GM23338 (cell line): Measurements from ENCODE around the gene FSIP1. TPM values are rescaled to one million over a fixed set of nuclear protein-coding genes. Genes with fewer than 3 reads are reported as not detected.

Source experiments
- ATAC-seq: fragments of 200-7000 bp; cut with Tn5 transposase; 3 replicates; pipeline ENCODE4 v1.9.1; 2020
- DNase-seq: peaks from one replicate; pipeline ENCODE4 v3.0.0-alpha.2; 2015; ENCODE audit warnings: low spot score
- H2AFZ ChIP-seq: fragments of 200-600 bp; sonication (generic); 2 replicates; pipeline ENCODE4 v1.8.0; 2016; ENCODE audit warnings: antibody characterized with exemption, mild to moderate bottlenecking, moderate library complexity
- H3F3A ChIP-seq: fragments of 200-600 bp; sonication (generic); replicated peaks from 2 replicates; pipeline ENCODE4 v1.8.0; 2017; ENCODE audit warnings: antibody characterized with exemption, mixed run types, low read depth
- H3K27ac ChIP-seq: fragments of 200-600 bp; sonication (generic); 2 replicates; pipeline ENCODE4 v1.6.1; 2016; ENCODE audit warnings: low read depth
- H3K27me3 ChIP-seq: fragments of 200-600 bp; sonication (generic); 2 replicates; pipeline ENCODE4 v1.8.0; 2016; ENCODE audit warnings: mild to moderate bottlenecking, mixed run types, moderate library complexity; ENCODE audit not compliant: insufficient read depth
- H3K36me3 ChIP-seq: fragments of 200-600 bp; sonication (generic); 2 replicates; pipeline ENCODE4 v1.8.0; 2016; ENCODE audit warnings: mild to moderate bottlenecking; ENCODE audit not compliant: insufficient read depth
- H3K4me1 ChIP-seq: fragments of 200-600 bp; sonication (generic); 2 replicates; pipeline ENCODE4 v1.8.0; 2016; ENCODE audit warnings: mild to moderate bottlenecking, moderate library complexity; ENCODE audit not compliant: insufficient read depth
- H3K4me2 ChIP-seq: fragments of 200-600 bp; sonication (generic); 2 replicates; pipeline ENCODE4 v1.7.1; 2017; ENCODE audit warnings: mixed run types
- H3K4me3 ChIP-seq: fragments of 200-600 bp; sonication (generic); 2 replicates; pipeline ENCODE4 v1.6.1; 2016; ENCODE audit warnings: mixed run types
- H3K79me2 ChIP-seq: fragments of 200-600 bp; sonication (generic); replicated peaks from 2 replicates; pipeline ENCODE4 v1.8.0; 2017; ENCODE audit warnings: mild to moderate bottlenecking; ENCODE audit not compliant: insufficient read depth
- H3K9me2 ChIP-seq: fragments of 200-600 bp; sonication (generic); 2 replicates; pipeline ENCODE4 v1.8.0; 2017; ENCODE audit not compliant: insufficient read depth
- H4K20me1 ChIP-seq: fragments of 200-600 bp; sonication (generic); replicated peaks from 2 replicates; pipeline ENCODE4 v1.8.0; 2017; ENCODE audit warnings: mild to moderate bottlenecking; ENCODE audit not compliant: insufficient read depth
- H3K27ac Mint-ChIP-seq: 2 replicates; pipeline ENCODE4 v1.8.0; 2020; ENCODE audit warnings: inconsistent platforms, mild to moderate bottlenecking, moderate library complexity, mixed read lengths
- H3K27me3 Mint-ChIP-seq: 3 replicates; pipeline ENCODE4 v1.8.0; 2022; ENCODE audit warnings: low read depth, mild to moderate bottlenecking, moderate library complexity, mixed read lengths, inconsistent platforms; ENCODE audit not compliant: insufficient read depth, poor library complexity
- H3K36me3 Mint-ChIP-seq: 3 replicates; pipeline ENCODE4 v1.8.0; 2021; ENCODE audit warnings: low read depth, mild to moderate bottlenecking, inconsistent platforms, moderate library complexity, mixed read lengths
- H3K4me1 Mint-ChIP-seq: 3 replicates; pipeline ENCODE4 v1.8.0; 2020; ENCODE audit warnings: mild to moderate bottlenecking, inconsistent platforms, mixed read lengths
- H3K4me3 Mint-ChIP-seq: 3 replicates; pipeline ENCODE4 v1.8.0; 2021; ENCODE audit warnings: moderate library complexity, mild to moderate bottlenecking, inconsistent platforms, mixed read lengths
- H3K9me3 Mint-ChIP-seq: 3 replicates; pipeline ENCODE4 v1.8.0; 2020; ENCODE audit warnings: moderate library complexity, mild to moderate bottlenecking, inconsistent platforms, mixed read lengths
- CTCF ChIP-seq, 2 experiments: fragments of 200-600 bp in 1 of 2; sonication (generic) in 1 of 2; conservative IDR thresholded peaks; 2 replicates each; pipeline versions ENCODE4 v1.5.1 to v1.6.1; 2016 to 2017; ENCODE audit warnings: antibody characterized with exemption in 2 of 2, low read depth in 2 of 2, mild to moderate bottlenecking in 2 of 2, moderate library complexity in 1 of 2
- ETS1 ChIP-seq: IDR thresholded peaks from 2 replicates; pipeline ENCODE4 v1.6.1; 2016; ENCODE audit warnings: antibody characterized with exemption
- EZH2phosphoT487 ChIP-seq: fragments of 200-600 bp; sonication (generic); IDR thresholded peaks from one replicate; pipeline ENCODE4 v1.8.1; 2018; ENCODE audit warnings: antibody characterized with exemption; ENCODE audit not compliant: unreplicated experiment
- JUNB ChIP-seq: IDR thresholded peaks from one replicate; pipeline ENCODE4 v1.6.1; 2016; ENCODE audit warnings: antibody characterized with exemption; ENCODE audit not compliant: unreplicated experiment
- NANOG ChIP-seq: IDR thresholded peaks from 2 replicates; pipeline ENCODE4 v1.6.1; 2016; ENCODE audit warnings: antibody characterized with exemption, borderline replicate concordance
- ZNF114 ChIP-seq: fragments of 250-450 bp; sonication (Bioruptor Pico); IDR thresholded peaks from 2 replicates; pipeline ENCODE4 v1.5.0; 2020; ENCODE audit warnings: mild to moderate bottlenecking, moderate library complexity
- ZNF462 ChIP-seq: fragments of 250-450 bp; sonication (Bioruptor Pico); IDR thresholded peaks from 2 replicates; pipeline ENCODE4 v1.5.0; 2020; ENCODE audit warnings: mild to moderate bottlenecking, moderate library complexity
- polyA plus RNA-seq: library from polyadenylated mRNA; unstranded; fragments of >200 nt; fragmentation: Nextera tagmentation; extraction: Ambion mirVana; gene quantifications from 2 replicates; pipeline ENCODE4 v1.2.1, GENCODE V29; 2016
- total RNA-seq: library from RNA; depleted of rRNA; stranded (reverse); fragments of >200 nt; shearing (Covaris generic); gene quantifications from 2 replicates; pipeline ENCODE4 v1.2.3, GENCODE V29; 2014

FSIP1 gene
- total and polyA plus RNA-seq, 2 experiments from 2014 or later: 0.92 to 2.1 TPM

- Histone ChIP-seq H4K20me1 (no peaks in the 10 kb centered on the region), H3K27ac (no peak overlapping the region), H3K79me2 (no peaks in the 10 kb centered on the region), H3K9me2 (no peaks in the 10 kb centered on the region), H3K4me3 (no peak overlapping the region), H3K27me3 (no peaks in the 10 kb centered on the region), H3K4me1 (no peaks in the 10 kb centered on the region), H3F3A (no peaks in the 10 kb centered on the region), H2AFZ (no peak overlapping the region), H3K36me3 (no peaks in the 10 kb centered on the region), H3K4me2 (no peak overlapping the region)
- Mint-ChIP-seq H3K27ac (no peak overlapping the region), H3K36me3 (no peaks in the 10 kb centered on the region), H3K4me1 (peaks cover under 1% of the 10 kb centered on the region; the same call in 2 of the 3 replicates), H3K9me3 (no peaks in the 10 kb centered on the region), H3K27me3 (no peaks in the 10 kb centered on the region), H3K4me3 (no peak overlapping the region)
- no peak for TF ChIP-seq ETS1
- TF ChIP-seq JUNB: no peak
- TF ChIP-seq EZH2phosphoT487: no peak
- TF ChIP-seq CTCF (conservative IDR thresholded peaks at IDR 0.05; ENCODE audit: low read depth in 2 of 2): no peak
- no peak for TF ChIP-seq NANOG
- TF ChIP-seq ZNF462 (CRISPR knock-in tag): no peak
- no peak for TF ChIP-seq ZNF114 (CRISPR knock-in tag)
- DNase-seq (no peak), ATAC-seq (no peak)
Observed at GRCh38 chr15:39709941-39710340, 72.7 kb downstream of the FSIP1 start.
